DOHH2 (cell line): Measurements from ENCODE around the gene SYNJ2.

Experiments
- EZH2phosphoT487 ChIP-seq: fragments of 200-600 bp; sonication (generic); IDR thresholded peaks from 2 replicates; pipeline ENCODE4 v1.6.1; 2017; ENCODE audit warnings: borderline replicate concordance, mild to moderate bottlenecking, antibody characterized with exemption, low read length, moderate library complexity, mixed read lengths
- TF ChIP-seq, protein P1 (sequence below): fragments of 200-600 bp; sonication (generic); IDR thresholded peaks from one replicate; pipeline ENCODE4 v1.5.1; 2014; ENCODE audit warnings: antibody characterized with exemption, mild to moderate bottlenecking, low read depth, low read length; ENCODE audit not compliant: poor library complexity, severe bottlenecking

DNA sequence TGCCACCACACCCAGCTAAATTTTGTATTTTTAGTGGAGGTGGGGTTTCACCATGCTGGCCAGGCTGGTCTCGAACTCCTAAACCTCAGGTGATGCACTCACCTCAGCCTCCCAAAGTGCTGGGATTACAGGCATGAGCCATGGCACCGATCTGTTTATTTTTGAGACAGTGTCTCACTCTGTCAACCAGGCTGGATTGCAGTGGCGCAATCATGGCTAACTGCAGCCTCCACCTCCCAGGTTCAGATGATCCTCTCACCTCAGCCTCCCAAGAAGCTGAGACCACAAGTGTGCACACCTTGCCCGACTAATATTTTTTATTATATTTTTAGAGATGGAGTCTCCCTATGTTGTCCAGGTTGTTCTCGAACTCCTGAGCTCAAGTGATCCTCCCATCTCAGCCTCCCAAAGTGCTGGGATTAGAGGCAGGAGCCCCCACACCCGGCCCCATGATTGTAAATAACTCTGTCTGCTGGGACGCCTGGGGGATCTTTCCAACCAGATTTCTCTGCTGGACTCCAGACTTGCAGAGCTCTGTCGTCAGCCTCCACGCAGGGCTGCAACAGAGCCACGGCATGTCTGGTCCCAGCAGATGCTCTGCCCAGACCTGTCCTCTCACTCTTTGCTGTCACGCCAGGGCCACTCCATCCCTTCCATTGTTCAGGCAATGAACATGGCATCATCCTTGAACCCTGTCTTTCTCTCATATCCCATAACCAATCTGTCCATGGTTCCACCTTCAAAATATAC is 25.3 kb downstream of the SYNJ2 start:
- TF ChIP-seq, protein P1, sequence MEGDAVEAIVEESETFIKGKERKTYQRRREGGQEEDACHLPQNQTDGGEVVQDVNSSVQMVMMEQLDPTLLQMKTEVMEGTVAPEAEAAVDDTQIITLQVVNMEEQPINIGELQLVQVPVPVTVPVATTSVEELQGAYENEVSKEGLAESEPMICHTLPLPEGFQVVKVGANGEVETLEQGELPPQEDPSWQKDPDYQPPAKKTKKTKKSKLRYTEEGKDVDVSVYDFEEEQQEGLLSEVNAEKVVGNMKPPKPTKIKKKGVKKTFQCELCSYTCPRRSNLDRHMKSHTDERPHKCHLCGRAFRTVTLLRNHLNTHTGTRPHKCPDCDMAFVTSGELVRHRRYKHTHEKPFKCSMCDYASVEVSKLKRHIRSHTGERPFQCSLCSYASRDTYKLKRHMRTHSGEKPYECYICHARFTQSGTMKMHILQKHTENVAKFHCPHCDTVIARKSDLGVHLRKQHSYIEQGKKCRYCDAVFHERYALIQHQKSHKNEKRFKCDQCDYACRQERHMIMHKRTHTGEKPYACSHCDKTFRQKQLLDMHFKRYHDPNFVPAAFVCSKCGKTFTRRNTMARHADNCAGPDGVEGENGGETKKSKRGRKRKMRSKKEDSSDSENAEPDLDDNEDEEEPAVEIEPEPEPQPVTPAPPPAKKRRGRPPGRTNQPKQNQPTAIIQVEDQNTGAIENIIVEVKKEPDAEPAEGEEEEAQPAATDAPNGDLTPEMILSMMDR, result no peak
- no peak for TF ChIP-seq EZH2phosphoT487
